GM23248 (cell line): ENCODE measurements around the gene SPRR5. TPM values are rescaled to one million over a fixed set of nuclear protein-coding genes. Genes with fewer than 3 reads are reported as not detected.
A peak's percentile ranks its signal among the peaks of the same experiment; 100 is the strongest.

Source experiments
- DNase-seq: peaks from one replicate; pipeline ENCODE4 v3.0.0-alpha.2; 2015
- H2AFZ ChIP-seq: fragments of 200-600 bp; sonication (generic); 2 replicates; pipeline ENCODE4 v1.6.1; 2016; ENCODE audit warnings: antibody characterized with exemption
- H3F3A ChIP-seq: fragments of 200-600 bp; sonication (generic); 2 replicates; pipeline ENCODE4 v1.6.1; 2016; ENCODE audit warnings: mild to moderate bottlenecking, antibody characterized with exemption, mixed run types; ENCODE audit not compliant: insufficient read depth
- H3K27ac ChIP-seq: fragments of 200-600 bp; sonication (generic); 2 replicates; pipeline ENCODE4 v1.5.1; 2016; ENCODE audit warnings: mild to moderate bottlenecking
- H3K27me3 ChIP-seq: fragments of 200-600 bp; sonication (generic); replicated peaks from 2 replicates; pipeline ENCODE4 v1.6.1; 2016; ENCODE audit warnings: mild to moderate bottlenecking; ENCODE audit not compliant: insufficient read depth
- H3K36me3 ChIP-seq: fragments of 200-600 bp; sonication (generic); 2 replicates; pipeline ENCODE4 v1.6.1; 2016; ENCODE audit warnings: low read depth, mild to moderate bottlenecking
- H3K4me1 ChIP-seq: fragments of 200-600 bp; sonication (generic); 2 replicates; pipeline ENCODE4 v1.6.1; 2016; ENCODE audit warnings: mild to moderate bottlenecking; ENCODE audit not compliant: insufficient read depth
- H3K4me2 ChIP-seq: fragments of 200-600 bp; sonication (generic); one replicate; pipeline ENCODE4 v1.6.1; 2016; ENCODE audit warnings: mild to moderate bottlenecking; ENCODE audit not compliant: unreplicated experiment
- H3K4me3 ChIP-seq: fragments of 200-600 bp; sonication (generic); 2 replicates; pipeline ENCODE4 v1.5.1; 2016; ENCODE audit warnings: mild to moderate bottlenecking
- H3K79me2 ChIP-seq: fragments of 200-600 bp; sonication (generic); 2 replicates; pipeline ENCODE4 v1.6.1; 2016; ENCODE audit warnings: mild to moderate bottlenecking; ENCODE audit not compliant: insufficient read depth
- H3K9ac ChIP-seq: fragments of 200-600 bp; sonication (generic); 2 replicates; pipeline ENCODE4 v1.6.1; 2016; ENCODE audit warnings: mild to moderate bottlenecking
- H3K9me2 ChIP-seq: fragments of 200-600 bp; sonication (generic); 2 replicates; pipeline ENCODE4 v1.6.1; 2016; ENCODE audit warnings: mixed run types, mild to moderate bottlenecking, moderate library complexity; ENCODE audit not compliant: insufficient read depth
- H3K9me3 ChIP-seq: fragments of 200-600 bp; sonication (generic); one replicate; pipeline ENCODE4 v1.6.1; 2017; ENCODE audit warnings: low read depth
- H4K20me1 ChIP-seq: fragments of 200-600 bp; sonication (generic); 2 replicates; pipeline ENCODE4 v1.6.0; 2016; ENCODE audit not compliant: insufficient read depth
- EZH2 ChIP-seq: fragments of 200-600 bp; sonication (generic); IDR thresholded peaks from 2 replicates; pipeline ENCODE4 v1.6.1; 2018; ENCODE audit warnings: antibody characterized with exemption, mild to moderate bottlenecking; ENCODE audit not compliant: insufficient read depth, poor library complexity, severe bottlenecking
- EZH2phosphoT487 ChIP-seq: fragments of 200-600 bp; sonication (generic); IDR thresholded peaks from 2 replicates; pipeline ENCODE4 v1.6.1; 2018; ENCODE audit warnings: antibody characterized with exemption, moderate library complexity, mild to moderate bottlenecking, low read depth; ENCODE audit not compliant: insufficient read depth
- WGBS, 2 experiments: methylation state at CpG; one replicate each; pipeline ENCODE4 v1.1.6; 2015 to 2017; ENCODE audit warnings: low lambda C conversion rate in 2 of 2, low coverage in 1 of 2; ENCODE audit errors: missing lambda C conversion rate in 2 of 2; 5-methylcytosine and 5-hydroxymethylcytosine counted together
- in situ Hi-C: fragments of 300-500 bp; cut with MboI; formaldehyde crosslinking; loops from 2 replicates; pipeline ENCODE4 v1.15.0; 2020
- polyA plus RNA-seq: library from polyadenylated mRNA; unstranded; fragments of >200 nt; fragmentation: Nextera tagmentation; extraction: Ambion mirVana; gene quantifications from 2 replicates; pipeline ENCODE4 v1.2.1, GENCODE V29; 2016
- total RNA-seq: library from RNA; depleted of rRNA; stranded (reverse); fragments of >200 nt; shearing (Covaris generic); gene quantifications from 2 replicates; pipeline ENCODE4 v1.2.3, GENCODE V29; 2014

The SPRR5 gene
- total and polyA plus RNA-seq, 2 experiments from 2014 or later = not detected

- 0 out of 2 replicates have a peak overlapping the region, but pooled peaks have one; percentile 12 for H2AFZ ChIP-seq
- H3K9me3 ChIP-seq = no peaks in the 10 kb centered on the region
- H3K4me3 ChIP-seq = no peak overlapping the region
- H3K4me1 ChIP-seq = peaks cover 37% of the 10 kb centered on the region
- H3K9me2 ChIP-seq = no peaks in the 10 kb centered on the region
- no peaks in the 10 kb centered on the region for H4K20me1 ChIP-seq
- peak overlapping the region; percentile 92 for H3K27ac ChIP-seq
- DNase-seq = peak; percentile 28
- TF ChIP-seq EZH2phosphoT487 = no peak
- TF ChIP-seq EZH2 = no peak
- in situ Hi-C loops = no loop called here
- H3K79me2 ChIP-seq = no peaks in the 10 kb centered on the region
- H3F3A ChIP-seq = peaks cover 21% of the 10 kb centered on the region
- H3K9ac ChIP-seq = peak overlapping the region; percentile 68; the same call in 1 of the 2 replicates
- no peaks in the 10 kb centered on the region for H3K27me3 ChIP-seq
- H3K4me2 ChIP-seq = peak overlapping the region; percentile 51
- H3K36me3 ChIP-seq = no peaks in the 10 kb centered on the region
- WGBS, 2 experiments = 86 to 88% methylated on average over 7 of the region's 7 CpGs
Observed at GRCh38 chr1:152904688-152905440, 42.1 kb upstream of the SPRR5 start.

GRCh38 chr1:152906023-152906565 is 40.9 kb upstream of the SPRR5 start:
- in situ Hi-C loops = no loop called here

GRCh38 chr1:152907686-152908601 is 39.1 kb upstream of the SPRR5 start, which contains the start of gene IVL:
Gene IVL (plus strand): TSS chr1:152908546. CDS start chr1:152909798, 1,252 bp downstream.
- Histone ChIP-seq H3K9me2 (no peaks in the 10 kb centered on the region), H3K4me3 (no peak within 1 kb of the TSS), H4K20me1 (no peaks in the 10 kb centered on the region), H2AFZ (no peak within 1 kb of the TSS), H3K9ac (no peak within 1 kb of the TSS), H3K9me3 (no peaks in the 10 kb centered on the region), H3K79me2 (no peaks in the 10 kb centered on the region), H3K4me1 (peaks cover 37% of the 10 kb centered on the region), H3K36me3 (no peaks in the 10 kb centered on the region), H3K4me2 (no peak within 1 kb of the TSS), H3F3A (peaks cover 21% of the 10 kb centered on the region), H3K27me3 (no peaks in the 10 kb centered on the region), H3K27ac (0 out of 2 replicates have a peak within 1 kb of the TSS, but pooled peaks have one; percentile 1)
- TF ChIP-seq EZH2 (no peak), EZH2phosphoT487 (no peak)
- DNase-seq = peak; percentile 56
- in situ Hi-C loops = no loop called here
- 95 to 99% methylated on average over 4 of the region's 4 CpGs for WGBS, 2 experiments

More at GRCh38 chr1:152906023-152906565, 40.9 kb upstream of the SPRR5 start:
- Histone ChIP-seq H4K20me1 (no peaks in the 10 kb centered on the region), H3K9me2 (no peaks in the 10 kb centered on the region), H3K4me1 (peaks cover 37% of the 10 kb centered on the region), H3K9ac (peak overlapping the region; percentile 68), H3K4me3 (peak overlapping the region; percentile 42), H3F3A (peaks cover 21% of the 10 kb centered on the region), H3K27ac (peak overlapping the region; percentile 92), H2AFZ (peak overlapping the region; percentile 61), H3K27me3 (no peaks in the 10 kb centered on the region), H3K36me3 (no peaks in the 10 kb centered on the region), H3K4me2 (peak overlapping the region; percentile 62), H3K79me2 (no peaks in the 10 kb centered on the region), H3K9me3 (no peaks in the 10 kb centered on the region)
- peak; percentile 97 for DNase-seq
- TF ChIP-seq EZH2 (no peak), EZH2phosphoT487 (no peak)
- WGBS, 2 experiments = 0 to 1% methylated on average over 5 of the region's 5 CpGs

- H3K9me2 ChIP-seq = no peaks in the 10 kb centered on the region
- H3K9me3 ChIP-seq = no peaks in the 10 kb centered on the region
- H3K4me3 ChIP-seq = no peak overlapping the region
- no peak for TF ChIP-seq EZH2phosphoT487
- no peak for TF ChIP-seq EZH2
- no peak overlapping the region for H3K27ac ChIP-seq
- H3F3A ChIP-seq = peaks cover 21% of the 10 kb centered on the region
- peaks cover 37% of the 10 kb centered on the region for H3K4me1 ChIP-seq
- no peak for DNase-seq
- no peaks in the 10 kb centered on the region for H3K27me3 ChIP-seq
- H3K36me3 ChIP-seq = no peaks in the 10 kb centered on the region
- 92 to 93% methylated on average over 3 of the region's 3 CpGs for WGBS, 2 experiments
- in situ Hi-C loops = no loop called here
- no peak overlapping the region for H2AFZ ChIP-seq
- H3K4me2 ChIP-seq = no peak overlapping the region
- H3K79me2 ChIP-seq = no peaks in the 10 kb centered on the region
- H4K20me1 ChIP-seq = no peaks in the 10 kb centered on the region
- no peak overlapping the region for H3K9ac ChIP-seq
Observed at GRCh38 chr1:152909206-152909605, 37.8 kb upstream of the SPRR5 start.
